H1 (cell line): ENCODE data around the gene GRID2. TPM values are rescaled to one million over a fixed set of nuclear protein-coding genes. Genes with fewer than 3 reads are reported as not detected.

ENCODE experiments used
- CTCF ChIA-PET: fragments of 300-600 bp; sonication (Branson Sonifier 250); formaldehyde crosslinking; loops from one replicate; lab custom pipeline; 2021; ENCODE audit not compliant: partially characterized antibody; lab: Charles Lee
- POLR2A ChIA-PET: fragments of 300-600 bp; sonication (Branson Sonifier 250); formaldehyde crosslinking; loops from one replicate; lab custom pipeline; 2021; ENCODE audit warnings: inconsistent platforms; ENCODE audit not compliant: partially characterized antibody; lab: Charles Lee
- DNase-seq, 2 experiments: peaks; one replicate each; pipeline versions ENCODE4 v3.0.0 to v3.0.0-alpha.2; 2010 to 2022; ENCODE audit warnings: low spot score in 2 of 2, low read depth in 1 of 2, mixed read lengths in 1 of 2
- FAIRE-seq: peaks from 2 replicates; lab custom pipeline; 2011; peaks lifted over from hg19 to GRCh38; lab: Jason Lieb, UNC
- H2AFZ ChIP-seq: 2 replicates; pipeline ENCODE4 v1.8.1; 2012; ENCODE audit warnings: low read length, inconsistent platforms
- H2AK5ac ChIP-seq: 2 replicates; pipeline ENCODE4 v1.6.1; 2013; ENCODE audit warnings: low read depth, low read length
- H2BK120ac ChIP-seq: replicated peaks from 2 replicates; pipeline ENCODE3; 2013; ENCODE audit warnings: low read depth, low read length, inconsistent platforms
- H2BK12ac ChIP-seq: 2 replicates; pipeline ENCODE4 v1.6.1; 2013; ENCODE audit warnings: low read depth, low read length
- H2BK15ac ChIP-seq: 2 replicates; pipeline ENCODE4 v1.6.1; 2013; ENCODE audit warnings: low read length
- H2BK20ac ChIP-seq: 2 replicates; pipeline ENCODE4 v1.6.1; 2013; ENCODE audit warnings: low read length
- H2BK5ac ChIP-seq: 2 replicates; pipeline ENCODE4 v1.6.1; 2013; ENCODE audit warnings: low read depth, low read length
- H3K14ac ChIP-seq: 2 replicates; pipeline ENCODE4 v1.6.1; 2013; ENCODE audit warnings: inconsistent platforms; ENCODE audit not compliant: insufficient read length
- H3K18ac ChIP-seq: 2 replicates; pipeline ENCODE4 v1.6.1; 2013; ENCODE audit warnings: low read length; ENCODE audit errors: extremely low read depth
- H3K23ac ChIP-seq: 2 replicates; pipeline ENCODE4 v1.6.1; 2013; ENCODE audit warnings: inconsistent platforms; ENCODE audit not compliant: insufficient read length
- H3K23me2 ChIP-seq: 2 replicates; pipeline ENCODE4 v1.6.1; 2013; ENCODE audit warnings: low read depth, low read length
- H3K27ac ChIP-seq: 2 replicates; pipeline ENCODE4 v1.6.1; 2011; ENCODE audit warnings: low read depth, low read length, inconsistent platforms
- H3K27me3 ChIP-seq, 4 experiments: replicated peaks in 1 of 4; 1 replicate in 1 of 4; 2 replicates in 3 of 4; pipeline versions ENCODE4 v1.6.1 to v1.8.1; 2011 to 2013; ENCODE audit warnings: low read length in 3 of 4, mild to moderate bottlenecking in 3 of 4, inconsistent platforms in 2 of 4, mixed read lengths in 2 of 4, moderate library complexity in 1 of 4; ENCODE audit not compliant: control insufficient read depth in 3 of 4, insufficient read depth in 3 of 4; ENCODE audit errors: extremely low read depth in 1 of 4
- H3K36me3 ChIP-seq, 4 experiments: 2 replicates each; pipeline versions ENCODE4 v1.6.1 to v1.8.1; 2011 to 2013; ENCODE audit warnings: mild to moderate bottlenecking in 4 of 4, low read length in 3 of 4, moderate library complexity in 2 of 4, control low read depth in 1 of 4, inconsistent platforms in 1 of 4; ENCODE audit not compliant: insufficient read depth in 4 of 4, control insufficient read depth in 2 of 4
- H3K4ac ChIP-seq: replicated peaks from 2 replicates; pipeline ENCODE3; 2013; ENCODE audit warnings: low read length, low read depth, mixed read lengths, inconsistent platforms; ENCODE audit not compliant: insufficient read length
- H3K4me1 ChIP-seq, 4 experiments: replicated peaks in 1 of 4; 1 replicate in 1 of 4; 2 replicates in 3 of 4; pipeline versions ENCODE4 v1.6.1 to v1.8.1; 2011 to 2013; ENCODE audit warnings: low read length in 3 of 4, inconsistent platforms in 2 of 4, mixed read lengths in 1 of 4; ENCODE audit not compliant: insufficient read depth in 4 of 4, control insufficient read depth in 3 of 4
- H3K4me2 ChIP-seq, 2 experiments: 2 replicates each; pipeline versions ENCODE4 v1.6.1 to v1.8.1; 2011 to 2013; ENCODE audit warnings: low read depth in 2 of 2, low read length in 2 of 2, control low read depth in 1 of 2, inconsistent platforms in 1 of 2, mild to moderate bottlenecking in 1 of 2; ENCODE audit not compliant: insufficient read depth in 1 of 2
- H3K4me3 ChIP-seq, 4 experiments: fragments of 200-600, 300-600 bp in 1 of 4; sonication (generic), shearing (Covaris generic), sonication (Bioruptor Twin) in 1 of 4; 2 replicates each; pipeline versions ENCODE4 v1.5.1 to v1.8.1; 2011 to 2016; ENCODE audit warnings: low read length in 4 of 4, low read depth in 3 of 4, control low read depth in 2 of 4, inconsistent platforms in 2 of 4, mild to moderate bottlenecking in 2 of 4, mixed read lengths in 1 of 4, moderate library complexity in 1 of 4; ENCODE audit not compliant: insufficient read depth in 2 of 4; ENCODE audit errors: extremely low read depth in 1 of 4
- H3K56ac ChIP-seq: replicated peaks from 2 replicates; pipeline ENCODE3; 2013; ENCODE audit warnings: low read depth, mild to moderate bottlenecking, mixed read lengths, low read length, inconsistent platforms; ENCODE audit not compliant: insufficient read length
- H3K79me1 ChIP-seq: 2 replicates; pipeline ENCODE4 v1.6.1; 2013; ENCODE audit warnings: low read depth, low read length, control low read depth
- H3K79me2 ChIP-seq, 2 experiments: 2 replicates each; pipeline versions ENCODE4 v1.6.1 to v1.8.1; 2012 to 2013; ENCODE audit warnings: low read length in 2 of 2, mild to moderate bottlenecking in 2 of 2, inconsistent platforms in 1 of 2; ENCODE audit not compliant: insufficient read depth in 2 of 2, control insufficient read depth in 1 of 2
- H3K9ac ChIP-seq, 4 experiments: replicated peaks in 1 of 4; 1 replicate in 1 of 4; 2 replicates in 3 of 4; pipeline versions ENCODE4 v1.6.1 to v1.8.1; 2011 to 2013; ENCODE audit warnings: low read depth in 3 of 4, low read length in 3 of 4, control low read depth in 2 of 4, mild to moderate bottlenecking in 2 of 4, moderate library complexity in 2 of 4, inconsistent platforms in 1 of 4; ENCODE audit errors: extremely low read depth in 1 of 4
- H3K9me3 ChIP-seq, 2 experiments: 2 replicates each; pipeline versions ENCODE4 v1.6.1 to v1.8.1; 2012 to 2013; ENCODE audit warnings: mild to moderate bottlenecking in 2 of 2, moderate library complexity in 2 of 2, control low read depth in 1 of 2, inconsistent platforms in 1 of 2, low read depth in 1 of 2, low read length in 1 of 2, mixed read lengths in 1 of 2; ENCODE audit not compliant: insufficient read depth in 2 of 2
- H4K20me1 ChIP-seq, 2 experiments: replicated peaks in 1 of 2; 2 replicates each; pipeline versions ENCODE3 to v1.8.1; 2011 to 2013; ENCODE audit warnings: inconsistent platforms in 2 of 2, low read length in 2 of 2, mild to moderate bottlenecking in 1 of 2; ENCODE audit not compliant: insufficient read depth in 2 of 2, control insufficient read depth in 1 of 2
- H4K5ac ChIP-seq: 2 replicates; pipeline ENCODE4 v1.6.1; 2013; ENCODE audit warnings: low read length, low read depth, mixed read lengths, inconsistent platforms; ENCODE audit not compliant: insufficient read length
- H4K8ac ChIP-seq: 2 replicates; pipeline ENCODE4 v1.8.0; 2013; ENCODE audit warnings: mild to moderate bottlenecking, moderate library complexity, low read length, inconsistent platforms; ENCODE audit not compliant: insufficient read depth; ENCODE audit errors: extremely low read depth
- H4K91ac ChIP-seq: replicated peaks from 2 replicates; pipeline ENCODE3; 2013; ENCODE audit warnings: low read length, mixed read lengths, inconsistent platforms; ENCODE audit not compliant: insufficient read length
- CBX5 ChIP-seq: fragments of 300-800, 300-1000 bp; sonication (generic); IDR thresholded peaks from 2 replicates; pipeline ENCODE4 v1.7.1; 2016; ENCODE audit warnings: antibody characterized with exemption, low read length, low read depth
- CHD1 ChIP-seq: IDR thresholded peaks from 2 replicates; pipeline ENCODE4 v1.6.1; 2012; ENCODE audit warnings: low read depth, low read length, improper control_type of control experiment
- RXRA ChIP-seq: IDR thresholded peaks from 2 replicates; pipeline ENCODE4 v1.6.1; 2011; ENCODE audit warnings: low read depth, mild to moderate bottlenecking, low read length, moderate library complexity; ENCODE audit not compliant: insufficient read depth
- WGBS, 2 experiments: shearing (Covaris generic) in 1 of 2; methylation state at CpG; one replicate each; pipeline versions ENCODE4 v1.1.6 to v1.1.7; 2013 to 2015; ENCODE audit warnings: low lambda C conversion rate in 2 of 2, mixed read lengths in 2 of 2, inconsistent platforms in 1 of 2, low coverage in 1 of 2, missing lambda C conversion rate in 1 of 2; ENCODE audit not compliant: insufficient replicate concordance in 2 of 2, insufficient coverage in 1 of 2, insufficient read length in 1 of 2; ENCODE audit errors: extremely low coverage in 1 of 2, missing lambda C conversion rate in 1 of 2; 5-methylcytosine and 5-hydroxymethylcytosine counted together
- polyA plus RNA-seq, 7 experiments: library from polyadenylated mRNA; depleted of rRNA in 3 of 7; stranded (reverse) in 5 of 7; unstranded in 2 of 7; fragments of >200 nt in 5 of 7; fragments of 200-250 nt in 2 of 7; gene quantifications; 1 replicate in 5 of 7; 2 replicates in 1 of 7; 4 replicates in 1 of 7; pipeline versions ENCODE4 v1.2.1 to v1.2.3, GENCODE V29; 2011 to 2013; ENCODE audit warnings: missing spikeins in 2 of 7, mixed read lengths in 2 of 7
- total RNA-seq: library from RNA; stranded (reverse); fragmentation: NEBNext Ultra II Directional; extraction: Animal tissue kit (Norgen Biotek cat#: 25700); gene quantifications from 2 replicates; pipeline ENCODE4 v1.2.1, GENCODE V29; 2021

The GRID2 gene
- total and polyA plus RNA-seq, 2 of the 8 experiments (the other 6 are each of a cell fraction or from before 2014, with no cell fraction given): 31.1 to 81.9 TPM

DNA sequence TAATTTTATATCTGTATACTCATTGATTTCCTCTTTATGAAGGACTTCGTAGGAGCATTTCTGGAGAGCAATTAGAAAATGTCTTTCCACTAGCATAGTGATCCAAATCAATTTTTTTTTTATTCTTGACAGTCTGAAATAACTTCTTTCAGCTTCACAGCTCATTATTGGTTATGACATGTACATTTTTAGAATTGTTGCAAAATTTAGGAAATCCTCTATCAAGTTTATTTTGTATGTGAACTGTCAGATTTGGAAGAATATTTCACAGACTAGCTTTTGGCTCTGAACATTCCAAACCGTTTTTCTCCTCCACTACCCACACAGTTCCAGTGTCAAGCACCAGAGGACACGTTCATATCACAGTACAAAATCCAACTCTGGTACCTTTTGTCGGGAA is 1275.2 kb downstream of the GRID2 start:
- H3K4me2 ChIP-seq: no peak overlapping the region
- no peak overlapping the region for H2AK5ac ChIP-seq
- no peak overlapping the region for H2AFZ ChIP-seq
- peaks cover 0 to 1% (median 0%) of the 10 kb centered on the region in 4 experiments; a peak in 1 of 7 replicates for H3K27me3 ChIP-seq
- no peak overlapping the region for H4K91ac ChIP-seq
- H4K20me1 ChIP-seq: no peaks in the 10 kb centered on the region
- peaks cover 0 to 2% of the 10 kb centered on the region in 2 experiments; a peak in 2 of 4 replicates for H3K9me3 ChIP-seq
- 96% methylated on average over 4 of the region's 4 CpGs; no CpG with 5 or more reads in 1 of the 2 experiments for WGBS, 2 experiments
- ChIA-PET CTCF (interaction anchor here (0.7 to 0.9 kb wide), 2 partner anchors 24 to 343 kb away, joined by 3 to 4 read pairs; no protein-coding TSS in a partner anchor), POLR2A (no interaction called here)
- H3K79me2 ChIP-seq: no peaks in the 10 kb centered on the region
- H3K14ac ChIP-seq: no peak overlapping the region
- no peak overlapping the region for H2BK120ac ChIP-seq
- no peak overlapping the region for H2BK5ac ChIP-seq
- H3K4me3 ChIP-seq: no peak overlapping the region
- H3K36me3 ChIP-seq: no peaks in the 10 kb centered on the region; a peak in 1 of 8 replicates
- no peak overlapping the region for H3K27ac ChIP-seq
- no peak overlapping the region for H2BK15ac ChIP-seq
- no peak overlapping the region for H3K9ac ChIP-seq
- H3K23ac ChIP-seq: no peak overlapping the region
- H3K23me2 ChIP-seq: no peaks in the 10 kb centered on the region
- FAIRE-seq: no peak
- H4K5ac ChIP-seq: no peak overlapping the region
- no peak overlapping the region for H4K8ac ChIP-seq
- no peaks in the 10 kb centered on the region for H3K79me1 ChIP-seq
- DNase-seq: no peak
- no peak overlapping the region for H3K4ac ChIP-seq
- H2BK12ac ChIP-seq: no peak overlapping the region
- H2BK20ac ChIP-seq: no peak overlapping the region
- H3K18ac ChIP-seq: no peak overlapping the region
- no peak overlapping the region for H3K56ac ChIP-seq
- H3K4me1 ChIP-seq: no peaks in the 10 kb centered on the region
- TF ChIP-seq CBX5 (no peak), CHD1 (no peak), RXRA (no peak)
